A172 (cell line): Measurements from ENCODE around the gene NUP214. TPM values are rescaled to one million over a fixed set of nuclear protein-coding genes. Genes with fewer than 3 reads are reported as not detected.
"Not testable (repeated sequence)": the region's sequence is repeated elsewhere in the genome, so short reads cannot be mapped to it uniquely, and the experiment has no call there.

Experiments
- DNase-seq: peaks from one replicate; pipeline ENCODE4 v3.0.0-alpha.2; 2015; ENCODE audit warnings: low spot score
- total RNA-seq: library from RNA; depleted of rRNA; stranded (reverse); fragments of >200 nt; shearing (Covaris generic); gene quantifications from 2 replicates; pipeline ENCODE4 v1.2.3, GENCODE V29; 2014

NUP214 gene
- total RNA-seq, 1 experiment from 2014 or later = 16.2 TPM

DNA sequence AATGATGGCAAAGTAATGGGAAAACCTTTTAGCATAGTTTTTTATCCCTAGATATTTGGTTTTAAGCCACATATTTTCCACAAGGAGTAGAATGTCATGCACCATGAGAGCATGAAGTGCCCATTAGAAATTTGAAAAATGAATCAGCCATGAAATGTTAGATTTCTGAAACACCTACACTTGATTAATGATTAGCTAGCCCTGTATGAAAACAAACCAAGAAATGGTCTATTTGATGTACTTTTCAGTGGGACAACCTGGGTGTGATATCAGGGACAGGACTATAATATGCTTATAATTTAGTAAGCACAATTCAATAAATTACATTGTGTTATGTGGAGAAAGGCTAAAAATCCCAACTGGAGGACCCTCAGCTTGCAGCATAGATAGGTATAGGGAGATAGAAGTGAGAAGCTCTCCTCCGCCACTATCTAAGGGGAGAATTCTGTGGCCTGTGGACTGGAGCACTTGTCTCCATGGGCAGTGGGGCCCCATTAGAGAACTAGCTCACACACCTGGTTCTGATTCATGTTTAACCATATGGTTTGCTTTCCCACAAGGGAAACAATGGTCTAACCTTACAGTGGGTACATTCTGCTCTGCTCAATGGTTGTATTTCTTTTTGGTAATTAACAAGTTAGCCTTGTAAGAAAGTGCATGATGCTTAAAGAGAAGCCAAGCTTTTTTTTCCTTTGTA lies 35.2 kb downstream of the NUP214 start:
- DNase-seq = no peak

DNA sequence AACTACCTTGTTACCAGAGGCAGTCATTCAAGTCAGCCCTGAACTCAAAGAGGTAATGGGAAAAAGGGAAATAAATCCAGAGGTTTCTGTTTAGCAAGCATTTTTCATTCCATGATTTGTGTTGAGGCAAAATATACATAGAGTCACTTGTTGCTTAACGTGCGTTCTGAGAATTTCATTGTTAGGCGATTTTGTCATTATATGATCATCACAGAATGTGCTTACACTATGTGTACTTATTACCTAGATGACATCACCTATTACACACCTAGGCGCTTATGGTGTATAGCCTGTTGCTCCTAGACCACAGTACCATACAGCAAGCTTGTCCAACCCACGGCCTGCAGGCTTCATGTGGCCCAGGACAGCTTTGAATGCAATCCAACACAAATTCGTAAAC lies 36.2 kb downstream of the NUP214 start:
- no peak for DNase-seq

DNA sequence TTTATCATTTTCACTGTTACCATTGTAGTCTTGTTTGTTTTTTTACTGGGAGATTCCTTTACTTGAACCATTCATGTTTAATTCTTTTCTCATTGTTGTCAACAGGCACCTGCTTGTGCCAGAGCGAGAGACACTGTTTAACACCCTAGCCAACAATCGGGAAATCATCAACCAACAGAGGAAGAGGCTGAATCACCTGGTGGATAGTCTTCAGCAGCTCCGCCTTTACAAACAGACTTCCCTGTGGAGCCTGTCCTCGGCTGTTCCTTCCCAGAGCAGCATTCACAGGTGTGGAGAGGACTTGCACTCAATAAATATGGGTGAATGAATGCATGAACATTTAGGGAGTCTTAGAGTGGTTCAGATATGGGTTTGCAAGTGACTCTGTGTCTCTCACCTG lies 37.5 kb downstream of the NUP214 start:
- no peak for DNase-seq

DNA sequence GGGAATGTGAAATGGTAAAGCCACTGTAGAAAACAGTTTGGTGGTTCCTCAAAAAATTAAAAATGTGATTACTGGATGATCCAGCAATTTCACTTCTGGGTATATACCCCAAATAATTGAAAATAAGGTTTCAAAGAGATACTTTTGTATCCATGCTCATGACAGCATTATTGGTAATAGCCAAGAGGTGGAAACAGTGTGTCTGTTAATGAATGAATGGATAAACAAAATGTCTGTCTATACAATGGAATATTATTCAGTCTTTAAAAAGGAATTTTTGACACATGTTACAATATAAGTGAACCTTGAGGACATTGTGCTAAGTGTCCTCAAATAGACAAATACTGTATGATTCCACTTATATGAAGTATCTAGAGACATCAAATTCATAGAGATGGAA lies 40.1 kb downstream of the NUP214 start:
- DNase-seq = no peak

DNA sequence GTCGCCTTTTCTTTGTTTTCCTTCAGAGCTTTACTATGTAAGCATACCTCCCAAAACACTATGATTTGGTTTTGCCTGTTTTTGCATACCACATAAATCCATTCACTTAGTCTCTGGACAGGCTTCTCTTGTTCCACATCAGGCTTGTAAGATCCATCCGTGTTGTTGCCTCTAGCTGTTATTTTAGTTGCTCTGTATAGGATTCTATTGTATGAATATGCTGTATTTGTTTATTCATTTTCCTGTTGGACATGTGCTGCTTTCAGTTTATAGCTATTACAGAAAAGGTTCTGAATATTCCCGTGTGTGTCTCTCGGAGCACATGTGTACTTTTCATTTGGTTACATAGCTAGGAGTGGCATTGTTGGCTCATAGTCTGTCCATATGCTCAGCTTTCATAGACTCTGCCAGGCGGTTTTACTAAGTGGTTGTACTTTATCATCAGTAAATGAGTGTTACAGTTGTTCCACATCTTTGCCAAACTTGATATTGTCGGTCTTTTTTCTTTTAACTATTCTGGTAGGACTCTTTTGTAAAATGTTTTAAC lies 41.8 kb downstream of the NUP214 start:
- no peak for DNase-seq

DNA sequence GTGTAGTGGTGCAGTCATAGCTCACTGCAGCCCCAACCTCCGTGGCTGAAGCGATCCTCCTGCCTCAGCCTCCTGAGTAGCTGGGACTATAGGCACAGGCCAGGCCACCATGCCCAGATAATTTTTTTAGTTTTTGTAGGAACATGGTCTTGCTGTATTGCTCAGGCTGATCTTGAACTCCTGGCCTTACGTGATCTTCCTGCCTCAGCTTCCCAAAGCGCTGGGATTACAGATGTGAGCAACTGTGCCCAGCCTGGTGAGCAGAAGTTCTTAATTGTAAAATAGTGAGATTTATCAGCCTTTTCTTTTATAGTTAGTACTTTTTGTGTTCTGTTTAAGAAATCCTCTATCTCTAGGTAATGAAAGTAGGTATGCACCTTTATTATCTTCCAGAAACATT lies 42.5 kb downstream of the NUP214 start:
- DNase-seq = no peak

DNA sequence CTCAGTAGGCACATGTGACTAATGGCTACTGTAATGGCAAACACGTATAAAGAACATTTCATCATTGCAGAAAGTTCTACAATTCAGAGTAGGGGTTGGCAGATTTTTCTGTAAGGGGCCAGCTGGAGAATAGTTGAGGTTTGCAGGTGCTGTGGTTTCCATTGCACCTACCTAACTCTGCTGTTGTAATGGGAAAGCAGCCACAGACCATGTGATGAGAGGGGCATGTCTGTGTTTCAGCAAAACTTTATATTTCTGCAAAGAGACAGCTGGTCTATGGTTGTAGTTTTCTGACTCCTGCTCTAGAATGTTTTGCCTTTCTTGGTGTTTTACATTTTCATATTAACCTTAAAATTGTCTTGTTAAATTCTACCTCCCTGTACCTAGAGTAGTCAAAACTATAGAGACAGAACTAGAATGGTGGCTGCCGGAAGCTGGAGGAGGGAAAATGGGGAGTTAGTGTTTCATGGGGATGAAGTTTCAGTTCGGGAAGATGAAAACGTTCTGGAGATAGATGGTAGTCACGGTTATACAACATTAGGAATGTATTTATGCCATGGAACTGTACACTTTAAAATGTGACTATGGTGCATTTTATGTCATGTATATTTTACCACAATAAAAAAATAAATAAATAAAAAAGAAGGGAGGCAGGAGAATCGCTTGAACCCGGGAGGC lies 44.3 kb downstream of the NUP214 start:
- DNase-seq = no peak

DNA sequence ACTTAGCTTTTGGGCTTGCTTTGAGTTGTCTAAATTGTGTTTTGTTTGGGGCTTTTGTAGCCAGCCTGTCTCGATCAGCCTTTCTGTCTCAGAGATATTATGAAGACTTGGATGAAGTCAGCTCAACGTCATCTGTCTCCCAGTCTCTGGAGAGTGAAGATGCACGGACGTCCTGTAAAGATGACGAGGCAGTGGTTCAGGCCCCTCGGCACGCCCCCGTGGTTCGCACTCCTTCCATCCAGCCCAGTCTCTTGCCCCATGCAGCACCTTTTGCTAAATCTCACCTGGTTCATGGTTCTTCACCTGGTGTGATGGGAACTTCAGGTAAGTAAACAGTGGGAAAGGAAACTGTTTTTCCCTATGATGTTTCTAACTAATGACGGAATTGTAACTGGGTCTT lies 48.6 kb downstream of the NUP214 start:
- DNase-seq = no peak

DNA sequence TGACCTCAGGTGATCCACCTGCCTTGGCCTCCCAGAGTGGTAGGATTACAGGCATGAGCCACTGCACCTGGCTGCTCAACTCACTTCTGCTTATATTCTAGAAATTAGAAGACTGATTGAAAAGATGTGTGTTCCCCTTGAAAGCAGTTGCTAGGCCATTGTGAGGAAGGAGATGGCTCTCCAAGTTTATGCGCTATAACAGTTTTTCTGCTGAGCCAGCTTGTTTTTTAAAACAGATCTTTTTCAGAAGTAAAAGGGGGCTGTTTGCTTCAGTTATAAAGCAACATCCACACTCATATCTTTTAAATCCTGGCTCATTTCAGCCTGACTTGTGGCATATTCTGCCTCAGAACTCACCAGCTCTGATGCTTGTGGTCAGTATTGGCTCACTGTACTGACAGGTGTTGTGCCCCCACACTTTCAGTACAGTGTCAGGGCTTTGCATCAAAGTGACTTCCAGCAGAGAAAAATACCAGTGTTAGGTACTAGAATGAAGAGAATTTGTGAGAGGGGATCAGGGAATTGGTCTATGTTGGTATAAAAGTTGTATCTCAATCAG lies 49.4 kb downstream of the NUP214 start:
- DNase-seq = no peak

DNA sequence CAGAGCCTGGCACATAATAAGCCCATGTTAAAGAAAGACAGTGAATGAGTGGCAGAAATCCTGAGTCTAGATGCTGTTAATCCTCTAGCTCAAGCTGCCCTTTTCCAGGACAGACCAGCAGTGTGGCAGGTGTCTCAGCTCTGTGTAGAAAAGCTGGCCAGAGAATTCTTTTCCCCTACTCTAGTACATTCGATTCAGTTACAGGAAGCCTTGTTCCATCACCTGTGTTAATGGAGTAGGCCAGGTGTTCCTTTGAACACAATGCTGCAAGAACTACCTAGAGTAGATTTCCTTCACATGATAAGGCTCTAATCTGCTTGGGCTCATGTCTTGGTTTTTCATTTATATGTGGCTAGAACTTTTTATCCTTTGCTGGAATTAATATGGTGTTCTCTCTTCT lies 52.5 kb downstream of the NUP214 start:
- DNase-seq = no peak

DNA sequence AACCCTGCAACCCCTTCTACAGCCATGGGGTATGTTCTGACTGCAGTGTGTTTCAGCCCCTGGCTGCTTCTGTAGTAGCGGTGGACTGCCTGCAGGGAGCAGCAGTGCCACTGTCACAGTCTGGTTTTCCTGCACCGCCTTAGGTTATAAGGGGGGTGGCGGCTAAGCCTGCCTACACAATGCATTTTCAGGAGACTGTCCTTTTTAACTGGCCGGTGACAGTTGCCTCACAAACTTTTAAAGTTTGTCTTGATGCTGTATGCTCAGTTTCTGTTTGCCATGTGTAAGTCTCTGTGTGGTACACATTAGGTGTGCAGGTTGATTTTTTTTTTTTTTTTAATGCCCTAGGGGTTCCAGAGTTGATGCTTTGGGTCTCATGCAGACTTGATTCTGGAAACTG lies 53.0 kb downstream of the NUP214 start:
- peak; percentile 40 for DNase-seq

DNA sequence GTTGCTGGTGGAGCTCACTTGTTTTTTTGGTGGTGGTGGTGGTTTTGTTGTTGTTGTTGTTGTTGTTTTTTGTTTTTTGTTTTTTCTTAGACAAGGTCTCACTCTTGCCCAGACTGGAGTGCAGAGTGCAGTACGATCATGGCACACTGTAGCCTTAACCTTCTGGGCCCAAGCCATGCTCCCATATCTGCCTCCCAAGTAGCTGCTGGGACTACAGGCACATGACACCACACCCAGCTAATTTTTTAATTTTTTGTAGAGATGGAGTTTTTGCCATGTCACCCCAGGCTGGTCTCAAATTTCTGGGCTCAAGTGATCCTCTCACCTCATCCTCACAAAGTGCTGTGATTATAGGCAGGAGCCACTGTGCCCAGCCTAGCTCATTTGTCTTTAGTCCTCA lies 53.5 kb downstream of the NUP214 start:
- no peak for DNase-seq

DNA sequence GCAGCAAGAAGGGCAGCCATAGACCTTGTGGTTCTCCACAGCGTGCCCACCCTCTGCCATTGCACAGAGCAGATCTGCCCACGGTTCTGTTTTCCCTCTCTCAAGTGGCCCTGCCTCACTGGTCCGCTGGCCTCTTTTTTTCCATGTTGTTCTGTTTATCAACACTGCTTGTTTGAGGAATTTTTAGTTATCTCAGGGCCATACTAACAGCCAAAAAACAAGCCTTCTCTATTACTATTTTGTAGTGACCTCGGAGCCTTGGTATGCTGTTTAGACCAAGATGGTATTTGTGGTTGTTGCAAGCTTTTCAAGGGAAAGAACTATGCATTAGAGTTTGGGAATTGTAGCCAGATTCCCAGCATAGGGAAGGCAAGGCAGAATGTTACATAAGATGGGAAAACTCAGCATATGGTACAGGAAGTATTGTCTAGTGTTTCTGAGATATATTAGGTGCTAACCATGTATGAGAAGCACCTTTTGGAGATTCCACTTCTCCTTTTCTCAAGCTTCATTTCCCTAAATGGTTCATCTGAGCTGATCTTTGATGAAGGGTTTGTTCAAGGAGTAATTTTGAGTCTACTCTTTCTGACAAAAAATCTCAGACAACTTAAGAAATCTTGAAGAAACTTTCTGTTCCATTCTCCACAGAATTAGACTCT lies 54.3 kb downstream of the NUP214 start:
- no peak for DNase-seq

DNA sequence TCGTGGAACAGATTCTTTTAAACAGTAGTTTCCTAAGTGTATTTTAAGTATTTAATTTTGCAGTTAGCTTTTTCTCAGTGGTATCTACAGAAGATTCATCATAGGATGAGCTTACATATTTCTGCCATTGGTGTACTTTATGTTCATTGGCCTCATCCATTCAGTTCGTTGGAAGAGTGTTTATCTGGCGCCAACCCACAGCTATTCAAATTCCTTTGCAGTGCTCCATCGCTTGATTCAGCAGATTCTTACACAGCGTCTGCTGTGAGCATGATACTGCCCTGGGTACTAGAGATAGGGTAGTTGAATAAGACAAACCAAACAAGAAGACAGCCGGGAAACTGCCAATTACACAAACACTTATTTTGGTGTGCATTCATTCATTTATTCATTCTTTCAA lies 55.1 kb downstream of the NUP214 start:
- DNase-seq = no peak

DNA sequence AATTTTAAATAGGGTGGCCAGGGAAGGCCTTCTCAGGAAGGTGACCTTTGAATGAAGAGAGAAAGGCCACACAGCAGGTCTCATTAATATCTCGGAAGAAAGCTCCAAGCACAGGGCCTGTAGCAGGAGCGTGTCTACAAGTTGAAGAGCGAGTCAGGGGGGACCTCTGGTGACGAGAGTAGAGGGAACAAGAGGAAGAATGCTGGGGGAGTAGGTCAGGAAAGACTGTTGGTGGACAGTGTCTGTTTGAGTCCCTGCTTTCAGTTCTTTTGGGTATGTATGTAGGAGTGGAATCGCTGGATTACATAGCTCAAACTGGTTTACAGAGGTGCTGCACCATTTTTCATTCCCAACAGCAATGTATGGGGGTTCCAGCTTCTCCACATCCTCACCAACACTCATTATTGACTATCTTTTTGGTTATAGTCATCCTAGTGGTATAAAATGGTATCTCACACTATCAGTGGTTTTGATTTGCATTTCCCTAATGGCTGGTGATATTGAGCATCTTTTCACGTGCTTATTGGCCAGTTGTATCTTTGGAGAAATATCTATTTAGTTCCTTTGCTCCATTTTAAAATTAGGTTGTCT lies 55.8 kb downstream of the NUP214 start:
- no peak for DNase-seq

DNA sequence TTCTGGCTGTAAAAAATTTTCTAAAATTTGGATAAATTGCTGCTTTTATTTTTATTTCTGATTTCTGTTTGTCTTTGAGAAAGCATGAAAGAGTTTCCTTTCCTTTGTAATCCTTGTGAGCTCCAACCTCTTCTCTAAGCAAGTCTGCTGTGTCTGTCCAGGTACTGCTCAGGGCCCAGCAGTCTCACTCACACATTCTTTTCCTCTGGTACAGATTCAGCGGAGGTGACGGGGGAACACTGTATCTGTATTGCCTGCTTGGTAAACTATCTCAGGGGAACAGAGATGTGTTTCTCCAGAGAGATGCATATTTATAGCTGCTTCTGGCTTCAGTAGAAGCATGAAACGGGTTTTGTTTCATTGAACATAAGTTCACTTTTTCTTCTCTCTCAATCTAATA lies 60.5 kb downstream of the NUP214 start:
- no peak for DNase-seq

DNA sequence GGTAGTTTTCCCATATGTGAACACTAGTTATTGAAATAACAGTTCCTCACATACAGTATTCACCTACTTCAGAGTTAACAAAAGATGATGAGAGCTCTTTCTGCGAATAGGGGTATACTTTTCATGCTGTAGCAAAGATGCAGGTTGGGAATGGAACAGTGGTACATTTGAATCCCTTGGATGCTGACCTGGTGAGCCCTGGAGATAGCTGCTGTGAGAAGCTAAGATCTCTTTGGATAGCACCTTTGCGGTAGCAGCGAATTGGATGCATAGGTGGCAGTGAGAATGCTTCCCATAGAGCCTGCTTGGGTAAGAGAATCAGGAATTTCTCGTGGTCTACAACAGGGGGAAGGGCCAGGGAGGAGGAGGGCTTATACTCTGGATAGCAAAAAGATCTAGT lies 61.2 kb downstream of the NUP214 start:
- DNase-seq = no peak

DNA sequence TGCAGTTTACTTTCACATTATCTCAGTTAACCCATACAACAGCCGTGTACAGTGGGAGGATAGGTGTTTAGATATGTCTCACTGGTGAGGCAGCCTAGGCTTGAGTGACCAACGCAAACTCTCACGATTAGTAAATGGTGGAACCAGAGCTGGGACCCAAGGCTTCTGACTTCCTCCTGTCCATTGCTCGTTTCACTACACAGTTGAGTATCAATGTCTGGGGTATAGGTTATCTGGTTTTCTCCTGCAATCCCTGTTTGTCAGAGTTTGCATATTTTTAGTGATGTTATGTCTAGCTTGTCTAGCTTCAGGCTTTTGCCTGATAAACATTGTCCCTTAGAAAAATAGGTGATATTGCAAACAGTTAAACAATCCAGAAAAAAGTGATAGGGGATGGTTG lies 62.6 kb downstream of the NUP214 start:
- no peak for DNase-seq

DNA sequence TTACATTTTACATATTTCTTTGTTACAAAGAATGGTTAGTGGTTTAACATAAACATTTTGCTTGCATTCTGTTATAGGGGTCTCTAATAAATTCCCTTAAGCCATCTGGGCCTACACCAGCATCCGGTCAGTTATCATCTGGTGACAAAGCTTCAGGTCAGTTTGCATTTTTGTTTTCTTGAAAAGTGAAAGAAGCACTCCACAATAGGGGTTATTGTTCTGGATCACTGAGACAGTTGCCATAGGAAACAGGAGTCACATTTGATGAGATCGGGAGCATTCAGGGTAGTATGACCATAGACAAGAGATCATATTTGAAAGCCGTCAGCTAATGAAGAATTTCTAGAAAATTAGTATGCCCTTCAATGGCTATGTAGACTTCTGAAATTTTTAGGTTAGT lies 63.6 kb downstream of the NUP214 start:
- DNase-seq = no peak

DNA sequence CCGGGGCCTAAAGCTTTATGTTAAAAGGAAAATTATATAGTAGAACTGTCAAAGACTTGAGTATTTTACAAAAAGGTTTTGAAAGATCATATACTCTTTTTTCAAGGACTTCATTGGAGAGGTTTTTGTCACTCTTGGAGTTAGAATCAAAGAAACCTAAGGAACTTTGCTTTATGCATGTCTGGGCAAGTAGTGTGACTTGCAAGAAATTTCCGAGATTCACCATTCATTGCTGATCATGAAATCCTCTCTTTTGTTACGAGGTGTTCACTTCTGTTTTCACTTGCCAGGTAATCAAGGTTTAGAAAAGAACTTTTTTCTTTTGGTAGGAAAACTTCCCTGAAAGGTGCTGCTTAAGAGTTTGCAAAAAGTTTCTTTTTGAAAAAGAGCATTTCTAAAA lies 64.8 kb downstream of the NUP214 start:
- no peak for DNase-seq

DNA sequence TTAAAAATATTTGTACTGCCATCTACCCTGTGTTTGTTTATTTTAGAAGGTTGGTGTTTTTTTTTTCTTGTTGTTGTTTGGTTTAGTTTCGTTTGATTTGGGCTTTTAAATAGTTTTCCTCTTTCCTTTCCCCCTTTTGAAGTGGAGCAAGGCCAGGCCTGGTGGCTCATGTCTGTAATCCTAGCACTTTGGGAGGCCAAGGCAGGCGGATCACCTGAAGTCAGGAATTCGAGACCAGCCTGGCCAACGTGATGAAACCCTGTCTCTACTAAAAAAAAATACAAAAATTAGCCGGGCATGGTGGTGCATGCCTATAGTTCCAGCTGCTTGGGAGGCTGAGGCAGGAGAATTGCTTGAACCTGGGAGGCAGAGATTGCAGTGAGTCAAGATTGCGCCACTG lies 65.6 kb downstream of the NUP214 start:
- not testable (repeated sequence) for DNase-seq

DNA sequence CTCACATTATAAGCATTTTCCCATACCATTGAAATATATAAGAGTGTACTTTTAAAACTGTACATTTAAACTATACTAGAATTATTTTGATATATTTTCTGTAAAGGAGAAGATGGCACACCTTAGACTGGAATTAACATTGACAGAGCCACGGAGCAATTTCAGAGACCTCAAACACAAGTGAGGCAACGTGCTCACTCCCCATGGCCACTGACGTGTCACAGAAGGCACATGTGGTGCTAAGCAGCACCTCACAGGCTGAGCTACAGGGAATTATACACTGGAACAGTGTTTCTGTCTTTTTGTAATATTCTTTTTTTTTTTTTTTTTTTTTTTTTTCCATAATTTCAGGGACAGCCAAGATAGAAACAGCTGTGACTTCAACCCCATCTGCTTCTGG lies 66.5 kb downstream of the NUP214 start:
- DNase-seq = no peak
